ENCODE measurements around the gene KIAA1755.

DNA sequence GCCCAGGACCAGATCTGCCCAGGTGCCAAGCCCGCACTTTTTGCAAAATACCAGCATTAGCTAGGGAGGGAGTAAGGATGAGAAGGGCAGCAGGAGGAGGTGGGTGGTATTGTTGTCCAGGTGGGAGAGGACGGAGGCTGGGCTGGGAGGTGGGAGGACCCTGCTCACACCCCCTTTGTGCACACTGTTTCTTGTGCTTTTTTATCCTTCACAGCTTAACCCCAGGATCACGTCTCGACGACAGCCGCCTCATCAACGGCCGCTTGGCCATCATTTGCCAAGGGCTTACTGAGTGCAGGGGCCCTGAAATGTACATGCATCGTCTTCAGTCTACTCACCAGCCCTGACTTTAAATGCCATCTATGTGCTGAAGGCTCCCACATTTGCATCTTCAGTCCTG is 83.3 kb downstream of the KIAA1755 start:
- TF ChIP-seq, protein P1, sequence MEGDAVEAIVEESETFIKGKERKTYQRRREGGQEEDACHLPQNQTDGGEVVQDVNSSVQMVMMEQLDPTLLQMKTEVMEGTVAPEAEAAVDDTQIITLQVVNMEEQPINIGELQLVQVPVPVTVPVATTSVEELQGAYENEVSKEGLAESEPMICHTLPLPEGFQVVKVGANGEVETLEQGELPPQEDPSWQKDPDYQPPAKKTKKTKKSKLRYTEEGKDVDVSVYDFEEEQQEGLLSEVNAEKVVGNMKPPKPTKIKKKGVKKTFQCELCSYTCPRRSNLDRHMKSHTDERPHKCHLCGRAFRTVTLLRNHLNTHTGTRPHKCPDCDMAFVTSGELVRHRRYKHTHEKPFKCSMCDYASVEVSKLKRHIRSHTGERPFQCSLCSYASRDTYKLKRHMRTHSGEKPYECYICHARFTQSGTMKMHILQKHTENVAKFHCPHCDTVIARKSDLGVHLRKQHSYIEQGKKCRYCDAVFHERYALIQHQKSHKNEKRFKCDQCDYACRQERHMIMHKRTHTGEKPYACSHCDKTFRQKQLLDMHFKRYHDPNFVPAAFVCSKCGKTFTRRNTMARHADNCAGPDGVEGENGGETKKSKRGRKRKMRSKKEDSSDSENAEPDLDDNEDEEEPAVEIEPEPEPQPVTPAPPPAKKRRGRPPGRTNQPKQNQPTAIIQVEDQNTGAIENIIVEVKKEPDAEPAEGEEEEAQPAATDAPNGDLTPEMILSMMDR (IDR thresholded peaks at IDR 0.05): no peak
- TF ChIP-seq POLR2A (IDR thresholded peaks at IDR 0.05): no peak
